Upper lobe of left lung (tissue), 4 donors: ENCODE measurements around the gene TXNDC15.

Experiments
- CTCF ChIP-seq, 6 experiments: fragments of 450-650 bp in 4 of 6; fragments of 200-600 bp in 2 of 6; sonication (generic) in 2 of 6; IDR thresholded peaks; one replicate each; pipeline ENCODE4 v1.5.1; 2016 to 2019; ENCODE audit warnings: antibody characterized with exemption in 6 of 6
- EP300 ChIP-seq, 4 donors: sonication (generic); formaldehyde crosslinking; IDR thresholded peaks; one replicate each; pipeline ENCODE4 v1.5.1; 2017; ENCODE audit warnings: antibody characterized with exemption in 4 of 4, control low read depth in 2 of 4

DNA sequence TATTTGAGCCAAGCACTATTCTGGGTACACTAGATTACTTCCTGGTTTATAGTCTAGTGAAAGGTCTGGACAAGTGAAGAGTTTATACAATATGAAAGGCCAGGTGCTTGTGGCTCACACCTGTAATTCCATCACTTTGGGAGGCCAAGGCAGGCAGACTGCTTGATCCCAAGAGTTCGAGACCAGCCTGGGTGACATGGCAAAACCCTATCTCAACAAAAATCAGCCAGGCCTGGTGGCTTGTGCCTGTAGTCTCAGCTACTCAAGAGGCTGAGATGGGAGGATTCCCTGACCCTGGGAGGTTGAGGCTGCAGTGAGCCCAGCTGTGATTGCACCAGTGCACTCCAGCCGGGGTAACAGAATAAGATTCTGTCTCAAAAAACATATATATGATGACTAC is 9.5 kb upstream of the TXNDC15 start:
- TF ChIP-seq EP300 (IDR thresholded peaks at IDR 0.05) (no peak), CTCF (IDR thresholded peaks at IDR 0.05) (no peak)
